OCI-LY1 (cell line): ENCODE results near the gene MMP26.

Experiments
- CTCF ChIP-seq: fragments of 200-600 bp; sonication (generic), shearing (Covaris generic); IDR thresholded peaks from 2 replicates; pipeline ENCODE4 v1.5.1; 2017; ENCODE audit warnings: mild to moderate bottlenecking, antibody characterized with exemption, low read length, moderate library complexity, mixed read lengths
- EZH2 ChIP-seq: fragments of 200-600 bp; sonication (generic), shearing (Covaris generic); IDR thresholded peaks from 2 replicates; pipeline ENCODE4 v1.8.0; 2017; ENCODE audit warnings: borderline replicate concordance, mixed run types, mild to moderate bottlenecking, antibody characterized with exemption, low read length, moderate library complexity, mixed read lengths

GRCh38 chr11:4658629-4659445 is 45.7 kb upstream of the MMP26 start:
- TF ChIP-seq CTCF (no peak), EZH2 (no peak)
